Cortex of kidney (tissue), 1 donor: ENCODE measurements around the gene VDAC1.
"Not testable (repeated sequence)": the region's sequence is repeated elsewhere in the genome, so short reads cannot be mapped to it uniquely, and the experiment has no call there.

Experiments used
- DNase-seq: peaks from one replicate; lab custom pipeline; 2025; lab: John Stamatoyannopoulos, UW

The VDAC1 gene

GRCh38 chr5:133941456-133942196 is 63.1 kb downstream of the VDAC1 start:
- DNase-seq = no peak

- no peak for DNase-seq
Observed at GRCh38 chr5:133939668-133940067, 65.1 kb downstream of the VDAC1 start.

- DNase-seq = no peak
Observed at GRCh38 chr5:133938929-133939328, 65.8 kb downstream of the VDAC1 start.

GRCh38 chr5:133938039-133938821 is 66.5 kb downstream of the VDAC1 start:
- DNase-seq = no peak

GRCh38 chr5:133937628-133938027 is 67.1 kb downstream of the VDAC1 start:
- DNase-seq = not testable (repeated sequence)

GRCh38 chr5:133936651-133937015 is 68.1 kb downstream of the VDAC1 start:
- no peak for DNase-seq

- DNase-seq = not testable (repeated sequence)
Observed at GRCh38 chr5:133935991-133936650, 68.7 kb downstream of the VDAC1 start.

- no peak for DNase-seq
Observed at GRCh38 chr5:133935667-133935940, 69.2 kb downstream of the VDAC1 start.

- no peak for DNase-seq
Observed at GRCh38 chr5:133934822-133935666, 69.7 kb downstream of the VDAC1 start.

GRCh38 chr5:133934311-133934710 is 70.5 kb downstream of the VDAC1 start:
- DNase-seq = no peak

- DNase-seq = no peak
Observed at GRCh38 chr5:133933670-133934295, 71.0 kb downstream of the VDAC1 start.

- no peak for DNase-seq
Observed at GRCh38 chr5:133933169-133933509, 71.6 kb downstream of the VDAC1 start.

- DNase-seq = no peak
Observed at GRCh38 chr5:133932441-133933168, 72.2 kb downstream of the VDAC1 start.

- no peak for DNase-seq
Observed at GRCh38 chr5:133931546-133931945, 73.2 kb downstream of the VDAC1 start.

GRCh38 chr5:133930813-133931090 is 74.0 kb downstream of the VDAC1 start:
- no peak for DNase-seq

GRCh38 chr5:133930061-133930812 is 74.5 kb downstream of the VDAC1 start:
- no peak for DNase-seq

GRCh38 chr5:133928587-133929393 is 76.0 kb downstream of the VDAC1 start:
- DNase-seq = no peak

GRCh38 chr5:133927300-133928180 is 77.2 kb downstream of the VDAC1 start:
- no peak for DNase-seq
